HepG2 (cell line): Measurements from ENCODE around the gene NUP93. TPM values are rescaled to one million over a fixed set of nuclear protein-coding genes. Genes with fewer than 3 reads are reported as not detected.

Source experiments
- ATF7-NPFF ChIP-seq: sonication (generic); formaldehyde crosslinking; IDR thresholded peaks from 2 replicates; pipeline ENCODE4 v1.8.1; 2023; ENCODE audit warnings: mild to moderate bottlenecking, low read depth, missing genetic modification reagents, moderate library complexity
- CCAR2 ChIP-seq: fragments of 200-400 bp; formaldehyde crosslinking; optimal IDR thresholded peaks from 2 replicates; pipeline ENCODE3; 2018; ENCODE audit warnings: low read depth, mild to moderate bottlenecking, low read length, moderate library complexity
- CENPX ChIP-seq: sonication (generic); formaldehyde crosslinking; IDR thresholded peaks from 2 replicates; pipeline ENCODE4 v1.9.0; 2021; ENCODE audit warnings: mild to moderate bottlenecking, missing genetic modification reagents, moderate library complexity
- DNMT1 ChIP-seq: sonication (generic); formaldehyde crosslinking; IDR thresholded peaks from 2 replicates; pipeline ENCODE4 v1.5.1; 2020; ENCODE audit warnings: mild to moderate bottlenecking, missing genetic modification reagents
- E2F5 ChIP-seq: sonication (generic); formaldehyde crosslinking; conservative IDR thresholded peaks from 2 replicates; pipeline ENCODE4 v1.4.0; 2020; ENCODE audit warnings: missing genetic modification reagents
- KDM2A ChIP-seq: sonication (generic); formaldehyde crosslinking; IDR thresholded peaks from 2 replicates; pipeline ENCODE4 v1.4.0; 2020; ENCODE audit warnings: low read depth, missing genetic modification reagents, borderline replicate concordance
- MTA3 ChIP-seq: sonication (generic); formaldehyde crosslinking; IDR thresholded peaks from 2 replicates; pipeline ENCODE4 v1.4.0; 2020; ENCODE audit warnings: missing genetic modification reagents
- MYNN ChIP-seq: sonication (generic); formaldehyde crosslinking; IDR thresholded peaks from 2 replicates; pipeline ENCODE4 v1.4.0; 2020; ENCODE audit warnings: mild to moderate bottlenecking, low read depth, missing genetic modification reagents
- SIX1 ChIP-seq: sonication (generic); formaldehyde crosslinking; IDR thresholded peaks from 2 replicates; pipeline ENCODE4 v1.4.0; 2020; ENCODE audit warnings: missing genetic modification reagents, borderline replicate concordance
- ZBTB39 ChIP-seq: sonication (generic); formaldehyde crosslinking; IDR thresholded peaks from 2 replicates; pipeline ENCODE4 v1.5.0; 2020; ENCODE audit warnings: missing genetic modification reagents
- ZNF235 ChIP-seq: sonication (generic); formaldehyde crosslinking; IDR thresholded peaks from 2 replicates; pipeline ENCODE4 v1.8.1; 2023; ENCODE audit warnings: mild to moderate bottlenecking, missing genetic modification reagents, borderline replicate concordance
- ZNF296 ChIP-seq: sonication (generic); formaldehyde crosslinking; conservative IDR thresholded peaks from 2 replicates; pipeline ENCODE4 v1.5.0; 2020; ENCODE audit warnings: mild to moderate bottlenecking, missing genetic modification reagents
- ZNF383 ChIP-seq: sonication (generic); formaldehyde crosslinking; IDR thresholded peaks from 2 replicates; pipeline ENCODE4 v1.4.0; 2020; ENCODE audit warnings: missing genetic modification reagents, mild to moderate bottlenecking, borderline replicate concordance
- ZNF567 ChIP-seq: sonication (generic); formaldehyde crosslinking; IDR thresholded peaks from 2 replicates; pipeline ENCODE4 v1.8.1; 2023; ENCODE audit warnings: mild to moderate bottlenecking, missing genetic modification reagents, borderline replicate concordance
- ZNF646 ChIP-seq: sonication (generic); formaldehyde crosslinking; IDR thresholded peaks from 2 replicates; pipeline ENCODE4 v1.9.0; 2021; ENCODE audit warnings: mild to moderate bottlenecking, missing genetic modification reagents
- ZNF891 ChIP-seq: sonication (generic); formaldehyde crosslinking; IDR thresholded peaks from 2 replicates; pipeline ENCODE4 v1.5.0; 2020; ENCODE audit warnings: mild to moderate bottlenecking, missing genetic modification reagents
- polyA plus RNA-seq, 8 experiments: library from polyadenylated mRNA; depleted of rRNA in 3 of 8; stranded (reverse) in 7 of 8; unstranded in 1 of 8; fragments of >200 nt; fragmentation: Illumina TruSeq in 4 of 8; extraction: Trizol in 4 of 8; gene quantifications; 2 replicates each; pipeline versions ENCODE4 v1.2.1 to v1.2.3, GENCODE V29; 2011 to 2016; ENCODE audit warnings: low read depth in 4 of 8, missing spikeins in 1 of 8, mixed read lengths in 1 of 8; ENCODE audit not compliant: insufficient read depth in 1 of 8
- total RNA-seq, 5 experiments: library from RNA; depleted of rRNA; stranded (reverse); fragments of >200 nt; fragmentation: Illumina TruSeq; extraction: Trizol; gene quantifications; 2 replicates each; pipeline ENCODE4 v1.2.3, GENCODE V29; 2016; ENCODE audit warnings: low read depth in 1 of 5
- TF ChIP-seq, protein P1 (sequence below): sonication (generic); formaldehyde crosslinking; IDR thresholded peaks from 2 replicates; pipeline ENCODE4 v1.4.0; 2020; ENCODE audit warnings: missing genetic modification reagents

NUP93 gene
- total and polyA plus RNA-seq, 2 of the 13 experiments (the other 11 are each of a cell fraction or from before 2014, with no cell fraction given): 58.5 to 140 TPM

DNA sequence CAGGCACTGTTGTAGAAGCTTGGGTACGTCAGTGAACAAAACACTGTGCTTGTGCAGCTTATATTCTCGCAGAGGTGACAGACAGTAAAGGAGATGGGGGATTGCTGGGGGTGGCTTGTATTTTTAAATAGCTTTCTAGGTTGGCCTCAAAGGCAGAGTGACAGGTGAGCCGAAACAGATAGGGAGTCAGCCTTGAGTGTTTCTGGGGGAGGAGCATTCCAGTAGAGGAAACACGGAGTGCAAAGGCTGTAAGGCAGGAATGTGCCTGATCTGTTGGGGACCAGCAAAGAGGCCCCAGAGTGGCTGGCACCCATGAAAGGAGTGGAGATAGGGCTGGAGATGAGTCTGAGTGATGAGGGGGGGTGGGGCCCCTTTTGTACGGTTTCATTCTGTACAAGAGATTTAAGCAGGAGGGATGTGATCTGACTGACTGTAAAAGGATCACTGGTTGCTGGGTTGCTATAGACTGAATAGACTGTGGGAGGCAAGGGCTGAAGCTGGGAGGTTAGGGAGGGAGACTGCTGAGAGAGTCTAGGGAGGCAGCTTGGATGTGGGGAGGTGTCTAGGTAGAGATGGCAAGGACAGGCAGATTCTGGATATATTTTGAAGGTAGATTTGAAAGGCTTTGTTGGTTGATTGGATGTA lies 15.2 kb downstream of the NUP93 start (continued):
- TF ChIP-seq ZNF383: no peak
- TF ChIP-seq SIX1 (CRISPR knock-in tag): no peak
- no peak for TF ChIP-seq ZNF891 (CRISPR knock-in tag)
- TF ChIP-seq CCAR2: no peak
- TF ChIP-seq E2F5 (CRISPR knock-in tag): no peak
- TF ChIP-seq ATF7-NPFF (CRISPR knock-in tag): no peak
- no peak for TF ChIP-seq ZNF235 (CRISPR knock-in tag)
- no peak for TF ChIP-seq ZNF296
- TF ChIP-seq ZNF646 (CRISPR knock-in tag): no peak
- TF ChIP-seq DNMT1 (CRISPR knock-in tag): no peak
- TF ChIP-seq MTA3 (CRISPR knock-in tag): no peak
- TF ChIP-seq CENPX: no peak
- TF ChIP-seq, protein P1, sequence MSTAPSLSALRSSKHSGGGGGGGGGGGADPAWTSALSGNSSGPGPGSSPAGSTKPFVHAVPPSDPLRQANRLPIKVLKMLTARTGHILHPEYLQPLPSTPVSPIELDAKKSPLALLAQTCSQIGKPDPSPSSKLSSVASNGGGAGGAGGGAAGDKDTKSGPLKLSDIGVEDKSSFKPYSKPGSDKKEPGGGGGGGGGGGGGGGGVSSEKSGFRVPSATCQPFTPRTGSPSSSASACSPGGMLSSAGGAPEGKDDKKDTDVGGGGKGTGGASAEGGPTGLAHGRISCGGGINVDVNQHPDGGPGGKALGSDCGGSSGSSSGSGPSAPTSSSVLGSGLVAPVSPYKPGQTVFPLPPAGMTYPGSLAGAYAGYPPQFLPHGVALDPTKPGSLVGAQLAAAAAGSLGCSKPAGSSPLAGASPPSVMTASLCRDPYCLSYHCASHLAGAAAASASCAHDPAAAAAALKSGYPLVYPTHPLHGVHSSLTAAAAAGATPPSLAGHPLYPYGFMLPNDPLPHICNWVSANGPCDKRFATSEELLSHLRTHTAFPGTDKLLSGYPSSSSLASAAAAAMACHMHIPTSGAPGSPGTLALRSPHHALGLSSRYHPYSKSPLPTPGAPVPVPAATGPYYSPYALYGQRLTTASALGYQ (CRISPR knock-in tag): no peak
- TF ChIP-seq KDM2A (CRISPR knock-in tag): no peak
- no peak for TF ChIP-seq ZNF567
- no peak for TF ChIP-seq ZBTB39 (CRISPR knock-in tag)
- no peak for TF ChIP-seq MYNN (CRISPR knock-in tag)
